Measurements from ENCODE around the gene FANCL. TPM values are rescaled to one million over a fixed set of nuclear protein-coding genes. Genes with fewer than 3 reads are reported as not detected.
"Not testable (repeated sequence)": the region's sequence is repeated elsewhere in the genome, so short reads cannot be mapped to it uniquely, and the experiment has no call there.

The FANCL gene
- total and polyA plus RNA-seq, 7 donors = 3.9 to 6.4 (median 5.5) TPM

- TF ChIP-seq CTCF (IDR thresholded peaks at IDR 0.05) = no peak
- 89 to 100% (median 95%) methylated on average over 1 of the region's 1 CpG for WGBS, 3 donors
- Histone ChIP-seq H3K4me1 (no peaks in the 10 kb centered on the region), H3K9me3 (no peaks in the 10 kb centered on the region), H3K27ac (no peak overlapping the region), H3K4me3 (no peak overlapping the region), H3K36me3 (ENCODE audit: insufficient read depth in 1 of 2, low read depth in 1 of 2) (no peaks in the 10 kb centered on the region), H3K27me3 (ENCODE audit: insufficient read depth in 3 of 3, low read length in 2 of 3) (no peaks in the 10 kb centered on the region)
- intact Hi-C loops (cut with DNase I) = no loop called here
- DNase-seq = no peak
- ATAC-seq = no peak
Measured at GRCh38 chr2:58182527-58182926, 58.6 kb downstream of the FANCL start.

- intact Hi-C loops (cut with DNase I) = no loop called here
- TF ChIP-seq CTCF (IDR thresholded peaks at IDR 0.05) = no peak
- Histone ChIP-seq H3K9me3 (no peaks in the 10 kb centered on the region), H3K4me3 (no peak overlapping the region), H3K36me3 (ENCODE audit: insufficient read depth in 1 of 2, low read depth in 1 of 2) (no peaks in the 10 kb centered on the region), H3K4me1 (no peaks in the 10 kb centered on the region), H3K27ac (no peak overlapping the region), H3K27me3 (ENCODE audit: insufficient read depth in 3 of 3, low read length in 2 of 3) (no peaks in the 10 kb centered on the region)
- ATAC-seq (no peak), DNase-seq (no peak)
- WGBS, 3 donors = 98 to 100% (median 99%) methylated on average over 5 of the region's 5 CpGs
Measured at GRCh38 chr2:58180635-58181034, 60.5 kb downstream of the FANCL start.

- H3K4me1 ChIP-seq; H3K36me3 ChIP-seq (ENCODE audit: insufficient read depth in 1 of 2, low read depth in 1 of 2); H3K27me3 ChIP-seq (ENCODE audit: insufficient read depth in 3 of 3, low read length in 2 of 3); intact Hi-C loops (cut with DNase I); H3K27ac ChIP-seq; H3K9me3 ChIP-seq; H3K4me3 ChIP-seq; ATAC-seq; DNase-seq: not testable (repeated sequence)
- 98 to 99% (median 98%) methylated on average over 3 of the region's 3 CpGs for WGBS, 3 donors
Measured at GRCh38 chr2:58180175-58180574, 61.0 kb downstream of the FANCL start.

GRCh38 chr2:58177187-58177586, 63.9 kb downstream of the FANCL start:
- ATAC-seq; DNase-seq; H3K4me1 ChIP-seq; intact Hi-C loops (cut with DNase I); H3K27ac ChIP-seq; H3K27me3 ChIP-seq (ENCODE audit: insufficient read depth in 3 of 3, low read length in 2 of 3); H3K36me3 ChIP-seq (ENCODE audit: insufficient read depth in 1 of 2, low read depth in 1 of 2); H3K4me3 ChIP-seq; H3K9me3 ChIP-seq: not testable (repeated sequence)
- WGBS, 3 donors = 74 to 88% (median 75%) methylated on average over 2 of the region's 4 CpGs

GRCh38 chr2:58171831-58172230, 69.3 kb downstream of the FANCL start:
- 94 to 97% (median 95%) methylated on average over 16 of the region's 16 CpGs for WGBS, 3 donors
- H3K4me1 ChIP-seq; H3K27me3 ChIP-seq (ENCODE audit: insufficient read depth in 3 of 3, low read length in 2 of 3); DNase-seq; intact Hi-C loops (cut with DNase I); H3K4me3 ChIP-seq; H3K36me3 ChIP-seq (ENCODE audit: insufficient read depth in 1 of 2, low read depth in 1 of 2); ATAC-seq; H3K27ac ChIP-seq: not testable (repeated sequence)
- peaks cover 12% of the 10 kb centered on the region for H3K9me3 ChIP-seq

- ATAC-seq; DNase-seq; H3K27me3 ChIP-seq (ENCODE audit: insufficient read depth in 3 of 3, low read length in 2 of 3); H3K4me1 ChIP-seq; H3K4me3 ChIP-seq; H3K27ac ChIP-seq; H3K36me3 ChIP-seq (ENCODE audit: insufficient read depth in 1 of 2, low read depth in 1 of 2); intact Hi-C loops (cut with DNase I): not testable (repeated sequence)
- peaks cover 12% of the 10 kb centered on the region for H3K9me3 ChIP-seq
- 95 to 96% (median 96%) methylated on average over 7 of the region's 7 CpGs for WGBS, 3 donors
Measured at GRCh38 chr2:58170334-58170933, 70.7 kb downstream of the FANCL start.

GRCh38 chr2:58169845-58170244, 71.3 kb downstream of the FANCL start:
- ATAC-seq; intact Hi-C loops (cut with DNase I); H3K4me1 ChIP-seq; H3K27me3 ChIP-seq (ENCODE audit: insufficient read depth in 3 of 3, low read length in 2 of 3); DNase-seq; H3K4me3 ChIP-seq; H3K36me3 ChIP-seq (ENCODE audit: insufficient read depth in 1 of 2, low read depth in 1 of 2); H3K27ac ChIP-seq: not testable (repeated sequence)
- H3K9me3 ChIP-seq = peaks cover 12% of the 10 kb centered on the region

- H3K4me3 ChIP-seq; intact Hi-C loops (cut with DNase I); ATAC-seq; DNase-seq; H3K36me3 ChIP-seq (ENCODE audit: insufficient read depth in 1 of 2, low read depth in 1 of 2); H3K27me3 ChIP-seq (ENCODE audit: insufficient read depth in 3 of 3, low read length in 2 of 3); H3K27ac ChIP-seq; H3K4me1 ChIP-seq: not testable (repeated sequence)
- H3K9me3 ChIP-seq = peaks cover 12% of the 10 kb centered on the region
- 94 to 96% (median 96%) methylated on average over 6 of the region's 6 CpGs for WGBS, 3 donors
Measured at GRCh38 chr2:58168130-58168529, 73.0 kb downstream of the FANCL start.
